GM10248 (cell line): ENCODE data around the gene GSTM4.
A peak's percentile ranks its signal among the peaks of the same experiment; 100 is the strongest.

Experiments used
- CTCF ChIA-PET: fragments of 300-600 bp; sonication (Branson Sonifier 250); formaldehyde crosslinking; extraction: SDS; loops from one replicate; lab custom pipeline; 2021; ENCODE audit warnings: antibody characterized with exemption; lab: Yijun Ruan, JAX
- POLR2A ChIA-PET: fragments of 350-650 bp; sonication (Branson Sonifier 250); formaldehyde crosslinking; extraction: SDS; loops from one replicate; lab custom pipeline; 2020; ENCODE audit warnings: antibody characterized with exemption; lab: Yijun Ruan, JAX
- DNase-seq: peaks from one replicate; pipeline ENCODE4 v3.0.0; 2012; ENCODE audit errors: extremely low spot score
- CTCF ChIP-seq: IDR thresholded peaks from 2 replicates; pipeline ENCODE4 v1.5.1; 2012; ENCODE audit warnings: mild to moderate bottlenecking, low read depth; ENCODE audit errors: extremely low read depth, missing control alignments, control extremely low read depth

Gene GSTM4

GRCh38 chr1:109623601-109624161 lies 32.2 kb upstream of the GSTM4 start:
- peak; percentile 24 for DNase-seq
- CTCF ChIA-PET, result interaction anchor here (1.4 to 11.9 kb wide), 8 partner anchors 9 to 406 kb away, joined by 4 to 135 read pairs (median 6); no protein-coding TSS in a partner anchor
- POLR2A ChIA-PET, result interaction anchor here (1.4 kb wide), 1 partner anchor 75 kb away, joined by 6 read pairs; the partner anchor contains the start of gene GNAI3

GRCh38 chr1:109624201-109625010 lies 31.5 kb upstream of the GSTM4 start:
- POLR2A ChIA-PET, result interaction anchor here (1.4 to 1.7 kb wide), 2 partner anchors 15 to 76 kb away, joined by 4 to 6 read pairs; partner anchors contain the start of gene GNAI3
- TF ChIP-seq CTCF, result no peak
- CTCF ChIA-PET, result interaction anchor here (1.4 to 11.9 kb wide), 10 partner anchors 8 to 405 kb away, joined by 4 to 135 read pairs (median 6); partner anchors contain the start of genes AHCYL1 and GNAI3
- peak; percentile 42 for DNase-seq

More at GRCh38 chr1:109623601-109624161, 32.2 kb upstream of the GSTM4 start:
- no peak for TF ChIP-seq CTCF

DNA sequence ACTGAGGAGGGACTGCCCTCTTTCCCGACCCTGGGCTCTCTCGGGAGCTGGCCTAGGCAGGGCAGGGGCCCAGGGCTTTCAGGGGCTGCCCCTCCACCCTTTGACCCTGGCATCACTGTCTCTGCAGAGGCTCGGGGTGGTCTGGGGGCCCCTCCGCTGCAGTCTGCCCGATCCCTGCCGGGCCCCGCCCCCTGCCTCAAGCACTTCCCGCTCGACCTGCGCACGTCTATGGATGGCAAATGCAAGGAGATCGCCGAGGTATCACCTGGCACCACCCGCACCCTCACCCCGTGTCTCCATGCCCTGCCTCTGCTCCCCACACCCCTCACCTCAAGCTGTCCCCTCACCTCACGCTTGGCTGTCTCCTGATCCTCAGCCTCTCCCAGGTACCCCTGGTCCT lies 30.7 kb upstream of the GSTM4 start:
- no peak for TF ChIP-seq CTCF
- ChIA-PET POLR2A (interaction anchor here (1.7 kb wide), 1 partner anchor 14 kb away, joined by 4 read pairs; no protein-coding TSS in a partner anchor), CTCF (interaction anchor here (1.7 to 11.9 kb wide), 6 partner anchors 11 to 359 kb away, joined by 5 to 135 read pairs (median 10); partner anchors contain the start of genes AHCYL1 and GNAI3)
- no peak for DNase-seq

DNA sequence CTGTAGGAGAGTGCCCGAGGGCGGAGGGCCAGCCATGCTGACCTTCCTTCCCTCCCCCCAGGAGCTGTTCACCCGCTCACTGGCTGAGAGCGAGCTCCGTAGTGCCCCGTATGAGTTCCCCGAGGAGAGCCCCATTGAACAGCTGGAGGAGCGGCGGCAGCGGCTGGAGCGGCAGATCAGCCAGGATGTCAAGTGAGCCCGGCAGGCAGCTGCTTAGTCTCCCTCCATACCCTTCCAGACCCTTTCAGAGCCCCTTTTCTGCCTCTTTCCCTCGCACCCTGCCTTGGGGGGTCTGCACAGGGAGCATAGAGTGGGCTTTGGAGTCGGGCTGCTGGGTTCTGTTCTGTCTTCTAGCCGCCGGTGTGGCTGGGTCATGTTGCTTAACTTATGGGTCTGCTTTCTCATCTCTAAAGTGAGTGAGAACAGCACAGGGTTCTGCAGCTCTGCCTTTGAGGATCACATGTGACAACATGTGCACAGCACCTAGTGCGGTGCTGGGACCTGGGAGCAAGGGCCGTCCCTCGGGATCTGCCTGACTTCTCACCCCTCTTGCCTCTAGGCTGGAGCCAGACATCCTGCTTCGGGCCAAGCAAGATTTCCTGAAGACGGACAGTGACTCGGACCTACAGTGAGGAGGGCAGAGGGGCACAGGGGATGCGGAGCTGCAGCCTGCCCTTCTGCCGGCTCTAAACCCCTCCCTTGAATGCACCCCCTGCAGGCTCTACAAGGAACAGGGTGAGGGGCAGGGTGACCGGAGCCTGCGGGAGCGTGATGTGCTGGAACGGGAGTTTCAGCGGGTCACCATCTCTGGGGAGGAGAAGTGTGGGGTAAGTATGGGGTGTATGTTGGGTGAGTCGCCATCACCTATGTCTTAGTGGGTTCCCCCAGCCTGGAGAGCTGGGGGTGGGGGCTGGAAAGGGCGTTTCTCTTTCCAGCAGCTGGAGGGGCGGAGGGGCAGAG lies 30.0 kb upstream of the GSTM4 start:
- POLR2A ChIA-PET, result interaction anchor here (0.6 to 1.7 kb wide), 2 partner anchors 14 to 114 kb away, joined by 3 to 4 read pairs; no protein-coding TSS in a partner anchor
- CTCF ChIA-PET, result interaction anchor here (1.7 to 11.9 kb wide), 7 partner anchors 11 to 359 kb away, joined by 5 to 135 read pairs (median 8); partner anchors contain the start of genes AHCYL1 and GNAI3
- no peak for TF ChIP-seq CTCF
- DNase-seq, result peak; percentile 13

GRCh38 chr1:109626682-109627408 lies 29.1 kb upstream of the GSTM4 start:
- ChIA-PET CTCF (interaction anchor here (1.7 to 11.9 kb wide), 5 partner anchors 10 to 150 kb away, joined by 7 to 135 read pairs (median 13); no protein-coding TSS in a partner anchor), POLR2A (no interaction called here)
- TF ChIP-seq CTCF, result no peak
- DNase-seq, result no peak
